ENCODE measurements around the gene C17orf114.

C17orf114 gene

DNA sequence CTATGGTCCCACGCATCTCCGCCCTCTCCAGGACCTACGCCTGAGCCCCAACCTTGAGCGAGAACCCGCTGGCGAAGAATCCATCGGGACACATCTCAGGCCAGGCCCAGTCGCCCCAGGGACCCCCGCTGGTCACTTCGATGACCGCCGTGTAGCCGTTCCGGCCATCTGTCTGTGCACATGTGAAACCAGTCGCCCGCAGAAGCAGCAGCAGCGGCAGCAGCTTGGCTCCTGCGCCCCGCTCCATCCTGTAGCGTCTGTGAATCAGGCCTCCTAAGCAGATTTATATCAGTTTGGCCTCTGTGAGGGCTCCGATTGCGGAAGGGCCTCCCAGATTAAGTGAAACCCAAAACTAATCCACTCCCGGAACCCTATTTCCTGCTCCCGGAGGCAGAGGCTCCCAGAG is 16.0 kb downstream of the C17orf114 start, which contains the start of gene VMO1:
Gene VMO1 (minus strand): TSS at position 259 of the 406 bp plus-strand sequence. CDS start 12 bp downstream, at position 247.
- TF ChIP-seq CTCF (conservative IDR thresholded peaks at IDR 0.05), result no peak
- DNase-seq (ENCODE audit: low read depth, low spot score), result no peak
- Mint-ChIP-seq H3K9me3 (no peaks in the 10 kb centered on the region), H3K4me3 (peak within 1 kb of the TSS; percentile 85), H3K36me3 (ENCODE audit: low read depth) (no peaks in the 10 kb centered on the region), H3K27me3 (ENCODE audit: low read depth) (peaks cover 38% of the 10 kb centered on the region), H3K27ac (ENCODE audit: unreplicated experiment) (no peak within 1 kb of the TSS), H3K4me1 (peaks cover 17% of the 10 kb centered on the region)

DNA sequence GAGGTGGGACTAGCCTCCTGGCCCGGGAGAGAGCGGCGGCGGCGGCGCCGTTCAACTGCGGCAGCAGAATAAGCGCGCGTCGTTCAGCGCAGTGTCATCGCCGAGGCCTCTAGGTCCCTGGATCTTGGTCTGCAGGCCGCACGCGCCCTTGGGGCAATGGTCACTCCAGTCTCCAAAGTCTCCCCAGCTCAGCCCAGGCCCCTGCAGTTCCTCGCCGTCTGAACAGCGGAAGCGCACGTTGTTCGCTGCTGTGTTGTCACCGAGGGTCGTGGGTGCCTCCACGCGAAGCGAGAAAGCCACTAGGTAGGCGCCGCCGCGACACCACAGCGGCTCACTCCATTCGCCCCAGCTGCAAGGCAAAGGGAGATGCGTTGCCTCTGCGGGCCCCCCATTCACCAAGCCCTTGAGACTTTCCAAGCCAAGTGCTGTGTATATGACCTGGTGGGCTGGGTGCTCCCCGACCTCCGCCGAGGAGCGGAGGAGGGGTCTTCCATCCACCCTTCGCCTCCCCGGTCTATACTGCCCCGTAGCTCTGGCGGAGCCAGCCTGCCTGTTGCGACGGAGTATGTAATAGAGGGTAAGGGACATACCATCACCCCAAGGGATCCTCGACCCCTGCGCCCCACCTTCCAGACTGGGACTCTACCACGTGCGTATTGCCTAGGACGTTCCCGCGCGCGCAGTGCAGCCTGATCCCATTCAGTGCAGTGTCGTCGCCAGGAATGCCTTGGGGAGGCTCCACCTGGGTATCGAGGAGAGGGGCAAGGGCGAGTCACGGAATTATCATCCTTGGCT is 16.6 kb downstream of the C17orf114 start:
- Mint-ChIP-seq H3K27me3 (ENCODE audit: low read depth) (peaks cover 41% of the 10 kb centered on the region), H3K27ac (ENCODE audit: unreplicated experiment) (no peak overlapping the region), H3K4me3 (no peak overlapping the region), H3K4me1 (peaks cover 14% of the 10 kb centered on the region), H3K9me3 (no peaks in the 10 kb centered on the region), H3K36me3 (ENCODE audit: low read depth) (no peaks in the 10 kb centered on the region)
- TF ChIP-seq CTCF (conservative IDR thresholded peaks at IDR 0.05), result no peak
- no peak for DNase-seq (ENCODE audit: low read depth, low spot score)

DNA sequence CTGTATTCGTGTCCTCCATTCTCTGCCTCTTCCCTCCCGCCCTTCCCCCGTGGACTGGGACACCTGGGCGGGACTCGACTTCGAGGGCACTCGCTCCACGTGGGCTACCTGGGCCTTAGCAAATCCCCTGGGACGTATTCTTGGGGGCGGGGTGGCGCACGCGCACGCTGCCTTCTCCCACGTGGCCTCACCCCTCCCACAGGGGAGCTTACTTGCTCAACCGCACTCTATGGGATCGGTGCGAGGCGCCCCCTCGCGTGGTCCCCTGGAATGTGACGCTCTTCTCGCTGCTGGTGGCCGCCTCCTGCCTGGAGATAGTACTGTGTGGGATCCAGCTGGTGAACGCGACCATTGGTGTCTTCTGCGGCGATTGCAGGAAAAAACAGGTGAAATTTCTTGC is 19.5 kb downstream of the C17orf114 start:
- H3K27ac Mint-ChIP-seq (ENCODE audit: unreplicated experiment), result no peak overlapping the region
- H3K27me3 Mint-ChIP-seq (ENCODE audit: low read depth), result peaks cover 40% of the 10 kb centered on the region
- no peak for TF ChIP-seq CTCF (conservative IDR thresholded peaks at IDR 0.05)
- H3K4me1 Mint-ChIP-seq, result no peaks in the 10 kb centered on the region
- H3K4me3 Mint-ChIP-seq, result no peak overlapping the region
- no peak for DNase-seq (ENCODE audit: low read depth, low spot score)
- H3K9me3 Mint-ChIP-seq, result no peaks in the 10 kb centered on the region
- H3K36me3 Mint-ChIP-seq (ENCODE audit: low read depth), result no peaks in the 10 kb centered on the region

DNA sequence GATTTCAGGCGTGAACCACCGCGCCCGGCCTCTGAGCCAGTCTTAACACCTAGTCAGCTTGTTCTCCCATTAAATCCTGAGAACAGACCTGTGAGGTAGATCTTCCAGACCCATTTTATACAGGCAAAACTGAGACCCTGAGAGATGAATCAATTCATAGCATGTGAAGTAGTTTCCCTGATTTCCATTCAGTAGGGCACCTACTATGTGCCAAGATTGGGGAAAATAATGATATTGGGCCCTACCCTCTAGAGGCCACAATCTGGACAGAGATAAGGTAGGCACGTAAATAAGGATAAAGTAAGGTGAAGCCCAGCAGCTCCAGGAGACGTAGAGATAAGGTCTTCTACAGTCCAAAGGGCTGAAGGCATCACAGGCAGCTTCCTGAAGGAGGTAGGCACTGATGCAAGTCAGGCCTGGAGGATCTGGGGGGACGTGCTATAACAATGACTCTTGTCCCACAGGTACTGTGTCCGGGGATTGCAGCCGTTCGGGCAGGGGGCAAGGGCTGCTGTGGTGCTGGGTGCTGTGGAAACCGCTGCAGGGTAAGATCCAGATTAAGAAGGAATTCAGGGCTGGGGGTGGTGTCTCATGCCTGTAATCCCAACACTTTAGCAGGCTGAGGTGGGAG is 21.7 kb downstream of the C17orf114 start:
- Mint-ChIP-seq H3K4me1 (no peaks in the 10 kb centered on the region), H3K9me3 (no peaks in the 10 kb centered on the region), H3K36me3 (ENCODE audit: low read depth) (no peaks in the 10 kb centered on the region), H3K27ac (ENCODE audit: unreplicated experiment) (no peak overlapping the region), H3K4me3 (no peak overlapping the region), H3K27me3 (ENCODE audit: low read depth) (peaks cover 28% of the 10 kb centered on the region)
- no peak for TF ChIP-seq CTCF (conservative IDR thresholded peaks at IDR 0.05)
- DNase-seq (ENCODE audit: low read depth, low spot score), result no peak

GRCh38 chr17:4777969-4778760 is 24.0 kb downstream of the C17orf114 start:
- Mint-ChIP-seq H3K36me3 (ENCODE audit: low read depth) (no peaks in the 10 kb centered on the region), H3K27me3 (ENCODE audit: low read depth) (peaks cover 32% of the 10 kb centered on the region), H3K4me1 (no peaks in the 10 kb centered on the region), H3K27ac (ENCODE audit: unreplicated experiment) (no peak overlapping the region), H3K9me3 (no peaks in the 10 kb centered on the region), H3K4me3 (no peak overlapping the region)
- no peak for TF ChIP-seq CTCF (conservative IDR thresholded peaks at IDR 0.05)
- DNase-seq (ENCODE audit: low read depth, low spot score), result no peak
